ENCODE data around the gene MUTYH. TPM values are rescaled to one million over a fixed set of nuclear protein-coding genes. Genes with fewer than 3 reads are reported as not detected.
"Not testable (repeated sequence)": the region's sequence is repeated elsewhere in the genome, so short reads cannot be mapped to it uniquely, and the experiment has no call there.

MUTYH gene
- total RNA-seq, 1 experiment from 2014 or later: 40.8 TPM

DNA sequence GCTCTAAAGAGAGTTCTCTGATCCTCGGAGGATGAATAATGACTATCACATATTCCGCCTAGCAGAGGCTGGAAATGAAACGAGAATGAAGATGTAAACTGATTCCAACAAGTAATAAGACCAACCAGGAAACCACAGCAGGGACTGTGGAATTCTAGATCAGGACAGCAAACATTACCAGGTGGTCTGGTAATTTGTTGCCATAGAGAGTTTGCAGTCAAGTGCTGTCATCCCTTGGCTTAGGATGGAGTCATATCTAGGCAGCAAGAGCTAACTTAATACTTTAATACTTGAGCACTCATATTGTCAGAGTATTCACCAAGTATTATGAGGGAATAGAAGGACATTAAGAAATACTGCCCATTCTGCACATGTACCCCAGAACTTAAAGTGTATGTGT is 45.1 kb upstream of the MUTYH start:
- ATAC-seq (no peak), DNase-seq (ENCODE audit: low read depth, low spot score) (no peak)
- no peaks in the 10 kb centered on the region; the same call in 1 of the 2 replicates for H3K27me3 ChIP-seq (ENCODE audit: control insufficient read depth, insufficient read depth, low read length)
- ChIA-PET POLR2A (no interaction called here), CTCF (no interaction called here)
- H3K27ac ChIP-seq (ENCODE audit: low read length): no peak overlapping the region
- TF ChIP-seq POLR2AphosphoS5 (IDR thresholded peaks at IDR 0.05; ENCODE audit: low read depth, low read length): no peak
- no peak for TF ChIP-seq SIN3A (IDR thresholded peaks at IDR 0.05; ENCODE audit: borderline replicate concordance, insufficient read depth, low read depth, low read length)
- TF ChIP-seq, protein P1, sequence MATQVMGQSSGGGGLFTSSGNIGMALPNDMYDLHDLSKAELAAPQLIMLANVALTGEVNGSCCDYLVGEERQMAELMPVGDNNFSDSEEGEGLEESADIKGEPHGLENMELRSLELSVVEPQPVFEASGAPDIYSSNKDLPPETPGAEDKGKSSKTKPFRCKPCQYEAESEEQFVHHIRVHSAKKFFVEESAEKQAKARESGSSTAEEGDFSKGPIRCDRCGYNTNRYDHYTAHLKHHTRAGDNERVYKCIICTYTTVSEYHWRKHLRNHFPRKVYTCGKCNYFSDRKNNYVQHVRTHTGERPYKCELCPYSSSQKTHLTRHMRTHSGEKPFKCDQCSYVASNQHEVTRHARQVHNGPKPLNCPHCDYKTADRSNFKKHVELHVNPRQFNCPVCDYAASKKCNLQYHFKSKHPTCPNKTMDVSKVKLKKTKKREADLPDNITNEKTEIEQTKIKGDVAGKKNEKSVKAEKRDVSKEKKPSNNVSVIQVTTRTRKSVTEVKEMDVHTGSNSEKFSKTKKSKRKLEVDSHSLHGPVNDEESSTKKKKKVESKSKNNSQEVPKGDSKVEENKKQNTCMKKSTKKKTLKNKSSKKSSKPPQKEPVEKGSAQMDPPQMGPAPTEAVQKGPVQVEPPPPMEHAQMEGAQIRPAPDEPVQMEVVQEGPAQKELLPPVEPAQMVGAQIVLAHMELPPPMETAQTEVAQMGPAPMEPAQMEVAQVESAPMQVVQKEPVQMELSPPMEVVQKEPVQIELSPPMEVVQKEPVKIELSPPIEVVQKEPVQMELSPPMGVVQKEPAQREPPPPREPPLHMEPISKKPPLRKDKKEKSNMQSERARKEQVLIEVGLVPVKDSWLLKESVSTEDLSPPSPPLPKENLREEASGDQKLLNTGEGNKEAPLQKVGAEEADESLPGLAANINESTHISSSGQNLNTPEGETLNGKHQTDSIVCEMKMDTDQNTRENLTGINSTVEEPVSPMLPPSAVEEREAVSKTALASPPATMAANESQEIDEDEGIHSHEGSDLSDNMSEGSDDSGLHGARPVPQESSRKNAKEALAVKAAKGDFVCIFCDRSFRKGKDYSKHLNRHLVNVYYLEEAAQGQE (IDR thresholded peaks at IDR 0.05; ENCODE audit: insufficient read depth in 1 of 2, low read depth in 2 of 2, low read length in 1 of 2): no peak
- TF ChIP-seq, protein P2, sequence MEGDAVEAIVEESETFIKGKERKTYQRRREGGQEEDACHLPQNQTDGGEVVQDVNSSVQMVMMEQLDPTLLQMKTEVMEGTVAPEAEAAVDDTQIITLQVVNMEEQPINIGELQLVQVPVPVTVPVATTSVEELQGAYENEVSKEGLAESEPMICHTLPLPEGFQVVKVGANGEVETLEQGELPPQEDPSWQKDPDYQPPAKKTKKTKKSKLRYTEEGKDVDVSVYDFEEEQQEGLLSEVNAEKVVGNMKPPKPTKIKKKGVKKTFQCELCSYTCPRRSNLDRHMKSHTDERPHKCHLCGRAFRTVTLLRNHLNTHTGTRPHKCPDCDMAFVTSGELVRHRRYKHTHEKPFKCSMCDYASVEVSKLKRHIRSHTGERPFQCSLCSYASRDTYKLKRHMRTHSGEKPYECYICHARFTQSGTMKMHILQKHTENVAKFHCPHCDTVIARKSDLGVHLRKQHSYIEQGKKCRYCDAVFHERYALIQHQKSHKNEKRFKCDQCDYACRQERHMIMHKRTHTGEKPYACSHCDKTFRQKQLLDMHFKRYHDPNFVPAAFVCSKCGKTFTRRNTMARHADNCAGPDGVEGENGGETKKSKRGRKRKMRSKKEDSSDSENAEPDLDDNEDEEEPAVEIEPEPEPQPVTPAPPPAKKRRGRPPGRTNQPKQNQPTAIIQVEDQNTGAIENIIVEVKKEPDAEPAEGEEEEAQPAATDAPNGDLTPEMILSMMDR (IDR thresholded peaks at IDR 0.05): no peak
- TF ChIP-seq TCF7L2 (IDR thresholded peaks at IDR 0.05; ENCODE audit: low read depth, low read length): no peak
- H3K36me3 ChIP-seq (ENCODE audit: control insufficient read depth, insufficient read depth, low read length): no peaks in the 10 kb centered on the region
- no peaks in the 10 kb centered on the region for H3K4me1 ChIP-seq (ENCODE audit: control insufficient read depth, insufficient read depth, low read length)
- no peaks in the 10 kb centered on the region for H3K9me3 ChIP-seq (ENCODE audit: control insufficient read depth, insufficient read depth, low read depth, low read length)
- in situ Hi-C loops (cut with HindIII; ENCODE audit: low pct_unique_long_range_greater_than_20kb, low sequenced_read_pairs): no loop called here
- intact Hi-C loops (cut with micrococcal nuclease; ENCODE audit: unreplicated experiment): no loop called here
- no peak overlapping the region for H3K4me3 ChIP-seq (ENCODE audit: low read depth in 2 of 2, low read length in 2 of 2)
- no TSS peak for BruUV-seq (replicated peaks)

DNA sequence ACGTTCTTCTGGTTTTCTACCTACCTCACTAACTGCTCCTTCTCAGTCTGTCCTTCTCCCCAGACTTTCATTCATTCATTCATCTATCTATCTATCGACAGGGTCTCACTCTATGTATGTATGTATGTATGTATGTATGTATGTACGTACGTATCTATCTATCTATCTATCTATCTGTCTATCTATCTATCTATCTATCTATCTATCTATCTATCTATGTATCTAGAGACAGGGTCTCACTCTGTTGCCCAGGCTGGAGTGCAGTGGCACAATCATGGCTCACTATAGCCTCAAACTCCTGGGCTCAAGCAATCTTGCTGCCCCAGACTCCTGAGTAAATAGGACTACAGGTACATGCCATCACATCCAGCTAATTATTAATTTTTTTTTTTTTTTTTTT is 44.0 kb upstream of the MUTYH start:
- H3K27me3 ChIP-seq (ENCODE audit: control insufficient read depth, insufficient read depth, low read length); in situ Hi-C loops (cut with HindIII; ENCODE audit: low pct_unique_long_range_greater_than_20kb, low sequenced_read_pairs); H3K9me3 ChIP-seq (ENCODE audit: control insufficient read depth, insufficient read depth, low read depth, low read length); H3K36me3 ChIP-seq (ENCODE audit: control insufficient read depth, insufficient read depth, low read length); H3K4me3 ChIP-seq (ENCODE audit: low read depth in 2 of 2, low read length in 2 of 2); ATAC-seq; POLR2A ChIA-PET; H3K27ac ChIP-seq (ENCODE audit: low read length); BruUV-seq (replicated peaks); CTCF ChIA-PET; DNase-seq (ENCODE audit: low read depth, low spot score); intact Hi-C loops (cut with micrococcal nuclease; ENCODE audit: unreplicated experiment); H3K4me1 ChIP-seq (ENCODE audit: control insufficient read depth, insufficient read depth, low read length): not testable (repeated sequence)

DNA sequence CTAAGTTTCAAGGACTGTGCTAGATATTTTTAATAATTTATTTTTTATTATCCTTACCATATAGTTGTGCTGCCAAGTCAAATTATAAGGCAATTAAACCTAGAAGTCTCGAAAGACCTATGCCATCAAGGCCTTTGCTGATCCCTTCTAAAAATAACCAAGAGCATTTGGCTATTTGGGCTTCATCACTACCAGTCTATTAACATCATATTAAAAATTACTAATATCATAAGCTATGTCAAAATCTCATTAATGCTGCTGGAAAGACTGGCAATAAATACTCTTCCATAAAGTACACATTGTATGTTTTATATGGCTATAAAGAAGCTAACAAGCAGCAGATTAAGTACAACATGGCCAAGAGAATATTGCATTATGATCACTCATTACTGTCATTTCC is 43.0 kb upstream of the MUTYH start:
- ATAC-seq (no peak), DNase-seq (ENCODE audit: low read depth, low spot score) (no peak)
- ChIA-PET POLR2A (no interaction called here), CTCF (no interaction called here)
- H3K4me3 ChIP-seq (ENCODE audit: low read depth in 2 of 2, low read length in 2 of 2): no peak overlapping the region
- no TSS peak for BruUV-seq (replicated peaks)
- H3K9me3 ChIP-seq (ENCODE audit: control insufficient read depth, insufficient read depth, low read depth, low read length): no peaks in the 10 kb centered on the region
- no peak overlapping the region for H3K27ac ChIP-seq (ENCODE audit: low read length)
- TF ChIP-seq SIN3A (IDR thresholded peaks at IDR 0.05; ENCODE audit: borderline replicate concordance, insufficient read depth, low read depth, low read length) (no peak), POLR2AphosphoS5 (IDR thresholded peaks at IDR 0.05; ENCODE audit: low read depth, low read length) (no peak), TCF7L2 (IDR thresholded peaks at IDR 0.05; ENCODE audit: low read depth, low read length) (no peak)
- TF ChIP-seq, protein P1 (IDR thresholded peaks at IDR 0.05; ENCODE audit: insufficient read depth in 1 of 2, low read depth in 2 of 2, low read length in 1 of 2): no peak
- TF ChIP-seq, protein P2 (IDR thresholded peaks at IDR 0.05): no peak
- no peaks in the 10 kb centered on the region; the same call in 1 of the 2 replicates for H3K27me3 ChIP-seq (ENCODE audit: control insufficient read depth, insufficient read depth, low read length)
- in situ Hi-C loops (cut with HindIII; ENCODE audit: low pct_unique_long_range_greater_than_20kb, low sequenced_read_pairs): no loop called here
- no peaks in the 10 kb centered on the region for H3K4me1 ChIP-seq (ENCODE audit: control insufficient read depth, insufficient read depth, low read length)
- intact Hi-C loops (cut with micrococcal nuclease; ENCODE audit: unreplicated experiment): no loop called here
- no peaks in the 10 kb centered on the region for H3K36me3 ChIP-seq (ENCODE audit: control insufficient read depth, insufficient read depth, low read length)
